Kidney (tissue), 14 donors: ENCODE measurements around the gene AKAP9. TPM values are rescaled to one million over a fixed set of nuclear protein-coding genes. Genes with fewer than 3 reads are reported as not detected.

Experiments
- DNase-seq, 5 donors: peaks; one replicate each; pipeline ENCODE4 v3.0.0-alpha.2; 2013 to 2020
- FAIRE-seq: peaks from 2 replicates; lab custom pipeline; 2012; peaks lifted over from hg19 to GRCh38; lab: Jason Lieb, UNC
- H3K27ac ChIP-seq, 2 donors: one replicate each; pipeline ENCODE4 v1.7.0; 2013; ENCODE audit warnings: low read depth in 2 of 2, low read length in 2 of 2, inconsistent platforms in 1 of 2
- H3K27me3 ChIP-seq: one replicate; pipeline ENCODE4 v1.7.1; 2013; ENCODE audit warnings: low read length, inconsistent platforms; ENCODE audit not compliant: control insufficient read depth, insufficient read depth
- H3K36me3 ChIP-seq, 3 donors: one replicate each; pipeline versions ENCODE4 v1.7.0 to v1.7.1; 2013; ENCODE audit warnings: low read length in 3 of 3, control low read depth in 1 of 3, inconsistent platforms in 1 of 3; ENCODE audit not compliant: insufficient read depth in 3 of 3, control insufficient read depth in 2 of 3
- H3K4me1 ChIP-seq, 3 donors: one replicate each; pipeline versions ENCODE4 v1.7.0 to v1.7.1; 2013; ENCODE audit warnings: low read length in 3 of 3, inconsistent platforms in 1 of 3, low read depth in 1 of 3; ENCODE audit not compliant: control insufficient read depth in 2 of 3, insufficient read depth in 2 of 3
- H3K4me3 ChIP-seq, 3 donors: one replicate each; pipeline versions ENCODE4 v1.7.0 to v1.8.1; 2013; ENCODE audit warnings: low read length in 3 of 3, control low read depth in 1 of 3, inconsistent platforms in 1 of 3
- H3K9ac ChIP-seq, 3 donors: one replicate each; pipeline versions ENCODE4 v1.7.0 to v1.7.1; 2013; ENCODE audit warnings: low read length in 3 of 3, control low read depth in 1 of 3, inconsistent platforms in 1 of 3
- H3K9me3 ChIP-seq, 3 donors: one replicate each; pipeline versions ENCODE4 v1.7.0 to v1.7.1; 2013; ENCODE audit warnings: low read length in 3 of 3, control low read depth in 1 of 3, inconsistent platforms in 1 of 3; ENCODE audit not compliant: control insufficient read depth in 2 of 3, insufficient read depth in 1 of 3
- intact Hi-C: fragments of 100-400 bp; cut with DNase I; formaldehyde crosslinking; loops from one replicate; pipeline ENCODE4 v1.11.1; 2022
- polyA plus RNA-seq: library from polyadenylated mRNA; stranded (reverse); fragments of 350-450 nt; fragmentation: Illumina TruSeq; extraction: RNeasy Lipid Tissue Mini Kit (QIAGEN cat#74804); gene quantifications from one replicate; pipeline ENCODE4 v1.2.3, GENCODE V29; 2014; ENCODE audit warnings: low read depth, low replicate concordance; ENCODE audit not compliant: insufficient read depth
- total RNA-seq: library from RNA; stranded (reverse); fragmentation: NEBNext Ultra II Directional; extraction: Animal tissue kit (Norgen Biotek cat#: 25700); gene quantifications from one replicate; pipeline ENCODE4 v1.2.1, GENCODE V29; 2021
- TF ChIP-seq, protein P1 (sequence below): IDR thresholded peaks from 3 replicates; pipeline ENCODE4 v1.5.1; 2012; ENCODE audit warnings: mild to moderate bottlenecking, moderate library complexity, borderline replicate concordance; ENCODE audit not compliant: insufficient read depth; ENCODE audit errors: extremely low read depth
- donor health status: control.
- donor health status: control.
- donor health status: control.
- donor health status: control.
- donor health status: control.
- donor health status: DM: yes; HTN: yes; CAD: no.
- donor health status: Normal renal cell carcinoma (clear cell type).

AKAP9 gene
- total and polyA plus RNA-seq, 2 donors from 2014 or later = 18.5 to 66.8 TPM

DNA sequence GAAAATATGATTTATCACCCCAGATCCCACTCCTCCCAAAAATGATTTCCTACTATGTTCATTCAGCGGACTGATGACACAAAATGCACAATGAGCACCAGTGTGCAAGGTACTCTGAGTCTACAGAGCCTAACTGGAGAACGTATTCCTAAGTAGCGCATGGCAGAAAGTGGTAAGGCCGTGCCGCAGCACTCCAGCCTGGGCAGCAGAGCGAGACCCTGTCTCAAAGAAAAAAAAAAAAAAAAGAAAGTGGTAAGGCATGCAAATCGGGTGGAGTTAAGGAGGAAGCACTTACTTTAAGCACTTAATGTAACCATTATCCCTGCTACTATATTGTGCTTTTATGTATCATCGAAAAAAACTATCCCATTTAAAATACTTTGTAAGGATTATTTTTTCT lies 168.2 kb downstream of the AKAP9 start:
- Histone ChIP-seq H3K9ac (no peak overlapping the region), H3K27me3 (no peaks in the 10 kb centered on the region), H3K36me3 (peaks cover 2 to 18% (median 7%) of the 10 kb centered on the region in 3 donors), H3K4me3 (no peak overlapping the region), H3K9me3 (no peaks in the 10 kb centered on the region), H3K27ac (no peak overlapping the region), H3K4me1 (no peaks in the 10 kb centered on the region)
- DNase-seq (peak in 2 of 5 donors; percentile 12 to 24), FAIRE-seq (no peak)
- TF ChIP-seq, protein P1, sequence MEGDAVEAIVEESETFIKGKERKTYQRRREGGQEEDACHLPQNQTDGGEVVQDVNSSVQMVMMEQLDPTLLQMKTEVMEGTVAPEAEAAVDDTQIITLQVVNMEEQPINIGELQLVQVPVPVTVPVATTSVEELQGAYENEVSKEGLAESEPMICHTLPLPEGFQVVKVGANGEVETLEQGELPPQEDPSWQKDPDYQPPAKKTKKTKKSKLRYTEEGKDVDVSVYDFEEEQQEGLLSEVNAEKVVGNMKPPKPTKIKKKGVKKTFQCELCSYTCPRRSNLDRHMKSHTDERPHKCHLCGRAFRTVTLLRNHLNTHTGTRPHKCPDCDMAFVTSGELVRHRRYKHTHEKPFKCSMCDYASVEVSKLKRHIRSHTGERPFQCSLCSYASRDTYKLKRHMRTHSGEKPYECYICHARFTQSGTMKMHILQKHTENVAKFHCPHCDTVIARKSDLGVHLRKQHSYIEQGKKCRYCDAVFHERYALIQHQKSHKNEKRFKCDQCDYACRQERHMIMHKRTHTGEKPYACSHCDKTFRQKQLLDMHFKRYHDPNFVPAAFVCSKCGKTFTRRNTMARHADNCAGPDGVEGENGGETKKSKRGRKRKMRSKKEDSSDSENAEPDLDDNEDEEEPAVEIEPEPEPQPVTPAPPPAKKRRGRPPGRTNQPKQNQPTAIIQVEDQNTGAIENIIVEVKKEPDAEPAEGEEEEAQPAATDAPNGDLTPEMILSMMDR = no peak
- intact Hi-C loops = no loop called here

DNA sequence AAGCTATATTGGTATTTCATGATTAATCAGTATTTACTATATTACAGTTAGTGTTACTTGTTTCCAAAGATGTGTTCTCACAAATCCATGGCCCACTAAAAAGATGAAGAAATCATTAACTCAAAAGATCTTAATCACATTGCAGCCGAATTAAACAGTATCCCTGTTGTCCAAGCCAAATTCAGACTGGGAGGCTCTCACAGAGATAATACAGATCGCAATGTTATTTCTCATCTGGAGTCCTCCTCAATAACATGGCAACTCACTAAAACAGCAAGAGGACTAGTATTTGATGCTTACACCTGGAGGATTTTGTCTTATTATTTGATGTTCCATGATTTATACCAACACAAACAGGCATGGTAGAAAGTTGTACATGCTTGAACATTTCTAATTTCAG lies 170.2 kb downstream of the AKAP9 start:
- Histone ChIP-seq H3K4me1 (no peaks in the 10 kb centered on the region), H3K4me3 (no peak overlapping the region), H3K27ac (no peak overlapping the region), H3K9me3 (no peaks in the 10 kb centered on the region), H3K9ac (no peak overlapping the region), H3K27me3 (no peaks in the 10 kb centered on the region), H3K36me3 (peaks cover 2 to 15% (median 3%) of the 10 kb centered on the region in 3 donors)
- DNase-seq (no peak), FAIRE-seq (no peak)
- TF ChIP-seq, protein P1 = no peak
- intact Hi-C loops = no loop called here

DNA sequence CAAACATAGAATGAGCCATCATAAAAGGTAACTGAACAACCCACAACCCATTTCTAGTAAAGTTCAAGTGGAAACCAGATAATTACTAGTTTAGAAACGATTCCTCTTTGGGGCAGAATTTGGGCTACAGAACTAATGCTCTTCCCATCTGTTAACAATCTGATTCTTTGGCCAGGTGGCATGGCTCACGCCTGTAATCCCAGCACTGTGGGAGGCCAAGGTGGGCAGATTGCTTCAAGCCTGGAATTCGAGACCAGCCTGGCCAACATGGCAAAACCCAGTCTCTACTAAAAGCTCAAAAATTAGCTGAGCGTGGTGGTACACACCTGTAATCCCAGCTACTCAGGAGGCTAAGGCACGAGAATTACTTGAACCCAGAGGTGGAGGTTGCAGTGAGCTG lies 175.2 kb downstream of the AKAP9 start:
- Histone ChIP-seq H3K27ac (no peak overlapping the region), H3K9me3 (no peaks in the 10 kb centered on the region), H3K4me3 (no peak overlapping the region), H3K9ac (no peak overlapping the region), H3K27me3 (no peaks in the 10 kb centered on the region), H3K36me3 (peaks cover 0 to 5% (median 3%) of the 10 kb centered on the region in 3 donors), H3K4me1 (peaks cover 0 to 7% (median 0%) of the 10 kb centered on the region in 3 donors)
- FAIRE-seq (no peak), DNase-seq (no peak)
- TF ChIP-seq, protein P1 = no peak
- intact Hi-C loops = no loop called here

DNA sequence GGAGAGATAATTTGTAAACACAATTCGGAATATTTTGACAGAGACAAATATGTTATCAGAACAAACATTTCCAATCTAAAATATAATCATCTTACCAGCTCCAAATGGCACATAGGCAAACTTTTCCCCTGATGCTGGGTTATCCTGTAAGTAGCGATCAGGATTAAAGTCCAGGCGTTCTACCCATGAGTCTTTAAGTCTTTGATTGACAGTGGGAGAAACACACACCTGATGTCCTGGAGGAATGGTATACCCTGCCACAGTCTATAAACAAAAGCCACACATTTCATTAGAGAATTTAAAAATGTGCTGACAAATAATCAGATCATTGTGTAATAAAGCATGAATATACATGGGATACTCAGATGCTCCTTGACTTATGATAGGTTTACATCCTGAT lies 176.3 kb downstream of the AKAP9 start:
- intact Hi-C loops = no loop called here
- Histone ChIP-seq H3K9ac (no peak overlapping the region), H3K4me1 (peaks cover 0 to 7% (median 0%) of the 10 kb centered on the region in 3 donors), H3K9me3 (no peaks in the 10 kb centered on the region), H3K36me3 (peaks cover 4 to 5% (median 5%) of the 10 kb centered on the region in 3 donors), H3K27ac (no peak overlapping the region), H3K4me3 (no peak overlapping the region), H3K27me3 (no peaks in the 10 kb centered on the region)
- FAIRE-seq (no peak), DNase-seq (no peak)
- TF ChIP-seq, protein P1 = no peak
